ENCODE data around the gene GSTM3. TPM values are rescaled to one million over a fixed set of nuclear protein-coding genes. Genes with fewer than 3 reads are reported as not detected.

Gene GSTM3
- total and polyA plus RNA-seq, 10 donors: 8.9 to 44.0 (median 20.9) TPM

- Histone ChIP-seq H3K4me1 (peaks cover 13 to 67% (median 38%) of the 10 kb centered on the region in 6 donors), H3K36me3 (no peaks in the 10 kb centered on the region), H3K4me3 (no peak overlapping the region), H3K27me3 (replicated peaks in 1 of 7) (no peaks in the 10 kb centered on the region), H3K9me3 (peaks cover 0 to under 1% (median 0%) of the 10 kb centered on the region in 8 donors), H3K27ac (peak overlapping the region in 1 of 8 donors; percentile 21)
- 72 to 87% (median 74%) methylated on average over 6 of the region's 6 CpGs for WGBS, 5 donors
- intact Hi-C loops (cut with DNase I; ENCODE audit: low total_unique reads): no loop called here
- TF ChIP-seq POLR2AphosphoS5 (IDR thresholded peaks at IDR 0.05): no peak
- TF ChIP-seq CTCF (IDR thresholded peaks at IDR 0.05 in 8 of 11, conservative IDR thresholded peaks at IDR 0.05 in 3 of 11): no peak
- peak; percentile 56 for DNase-seq
Observed at GRCh38 chr1:109786531-109787021, 45.7 kb upstream of the GSTM3 start.

- Histone ChIP-seq H3K27ac (peak overlapping the region in 1 of 8 donors; percentile 21), H3K4me1 (peaks cover 8 to 62% (median 33%) of the 10 kb centered on the region in 6 donors)
- intact Hi-C loops (cut with DNase I; ENCODE audit: low total_unique reads): no loop called here
Observed at GRCh38 chr1:109786112-109786480, 45.3 kb upstream of the GSTM3 start.

GRCh38 chr1:109785446-109786111, 44.7 kb upstream of the GSTM3 start:
- no peaks in the 10 kb centered on the region for H3K27me3 ChIP-seq (replicated peaks in 1 of 7)
- peaks cover 0 to 10% (median 6%) of the 10 kb centered on the region in 8 donors for H3K9me3 ChIP-seq
- WGBS, 5 donors: 78 to 94% (median 87%) methylated on average over 4 of the region's 4 CpGs
- TF ChIP-seq POLR2A (IDR thresholded peaks at IDR 0.05) (no peak), POLR2AphosphoS5 (IDR thresholded peaks at IDR 0.05) (no peak), CTCF (IDR thresholded peaks at IDR 0.05 in 8 of 11, conservative IDR thresholded peaks at IDR 0.05 in 3 of 11) (no peak)
- peak overlapping the region in 1 of 8 donors; percentile 21 for H3K27ac ChIP-seq
- peak; percentile 56 for DNase-seq
- intact Hi-C loops (cut with DNase I; ENCODE audit: low total_unique reads): no loop called here
- no peaks in the 10 kb centered on the region for H3K36me3 ChIP-seq
- H3K4me3 ChIP-seq: no peak overlapping the region
- peaks cover 3 to 57% (median 28%) of the 10 kb centered on the region in 6 donors for H3K4me1 ChIP-seq

More at GRCh38 chr1:109786112-109786480, 45.3 kb upstream of the GSTM3 start:
- TF ChIP-seq POLR2A (IDR thresholded peaks at IDR 0.05): no peak
- Histone ChIP-seq H3K27me3 (replicated peaks in 1 of 7) (no peaks in the 10 kb centered on the region), H3K9me3 (peaks cover 0 to 5% (median under 1%) of the 10 kb centered on the region in 8 donors), H3K36me3 (no peaks in the 10 kb centered on the region), H3K4me3 (no peak overlapping the region)
- no peak for DNase-seq
- WGBS, 5 donors: 34 to 64% (median 52%) methylated on average over 5 of the region's 5 CpGs

GRCh38 chr1:109784551-109785252, 43.9 kb upstream of the GSTM3 start:
- Histone ChIP-seq H3K27me3 (replicated peaks in 1 of 7) (no peaks in the 10 kb centered on the region), H3K27ac (no peak overlapping the region), H3K4me3 (no peak overlapping the region), H3K9me3 (peaks cover 0 to 13% (median 6%) of the 10 kb centered on the region in 8 donors), H3K4me1 (peaks cover 0 to 48% (median 19%) of the 10 kb centered on the region in 6 donors), H3K36me3 (no peaks in the 10 kb centered on the region)
- intact Hi-C loops (cut with DNase I; ENCODE audit: low total_unique reads): no loop called here
- TF ChIP-seq CTCF (IDR thresholded peaks at IDR 0.05 in 8 of 11, conservative IDR thresholded peaks at IDR 0.05 in 3 of 11) (no peak), POLR2A (IDR thresholded peaks at IDR 0.05) (no peak), POLR2AphosphoS5 (IDR thresholded peaks at IDR 0.05) (no peak)
- 83 to 94% (median 94%) methylated on average over 3 to 5 of the region's 5 CpGs for WGBS, 5 donors
- DNase-seq: peak; percentile 58
